GM23338 (cell line): ENCODE measurements around the gene ENTPD6. TPM values are rescaled to one million over a fixed set of nuclear protein-coding genes. Genes with fewer than 3 reads are reported as not detected.

Experiments
- ATAC-seq: fragments of 200-7000 bp; cut with Tn5 transposase; 3 replicates; pipeline ENCODE4 v1.9.1; 2020
- DNase-seq: peaks from one replicate; pipeline ENCODE4 v3.0.0-alpha.2; 2015; ENCODE audit warnings: low spot score
- H2AFZ ChIP-seq: fragments of 200-600 bp; sonication (generic); 2 replicates; pipeline ENCODE4 v1.8.0; 2016; ENCODE audit warnings: antibody characterized with exemption, mild to moderate bottlenecking, moderate library complexity
- H3F3A ChIP-seq: fragments of 200-600 bp; sonication (generic); replicated peaks from 2 replicates; pipeline ENCODE4 v1.8.0; 2017; ENCODE audit warnings: antibody characterized with exemption, mixed run types, low read depth
- H3K27ac ChIP-seq: fragments of 200-600 bp; sonication (generic); 2 replicates; pipeline ENCODE4 v1.6.1; 2016; ENCODE audit warnings: low read depth
- H3K27me3 ChIP-seq: fragments of 200-600 bp; sonication (generic); 2 replicates; pipeline ENCODE4 v1.8.0; 2016; ENCODE audit warnings: mild to moderate bottlenecking, mixed run types, moderate library complexity; ENCODE audit not compliant: insufficient read depth
- H3K36me3 ChIP-seq: fragments of 200-600 bp; sonication (generic); 2 replicates; pipeline ENCODE4 v1.8.0; 2016; ENCODE audit warnings: mild to moderate bottlenecking; ENCODE audit not compliant: insufficient read depth
- H3K4me1 ChIP-seq: fragments of 200-600 bp; sonication (generic); 2 replicates; pipeline ENCODE4 v1.8.0; 2016; ENCODE audit warnings: mild to moderate bottlenecking, moderate library complexity; ENCODE audit not compliant: insufficient read depth
- H3K4me2 ChIP-seq: fragments of 200-600 bp; sonication (generic); 2 replicates; pipeline ENCODE4 v1.7.1; 2017; ENCODE audit warnings: mixed run types
- H3K4me3 ChIP-seq: fragments of 200-600 bp; sonication (generic); 2 replicates; pipeline ENCODE4 v1.6.1; 2016; ENCODE audit warnings: mixed run types
- H3K79me2 ChIP-seq: fragments of 200-600 bp; sonication (generic); replicated peaks from 2 replicates; pipeline ENCODE4 v1.8.0; 2017; ENCODE audit warnings: mild to moderate bottlenecking; ENCODE audit not compliant: insufficient read depth
- H3K9me2 ChIP-seq: fragments of 200-600 bp; sonication (generic); 2 replicates; pipeline ENCODE4 v1.8.0; 2017; ENCODE audit not compliant: insufficient read depth
- H4K20me1 ChIP-seq: fragments of 200-600 bp; sonication (generic); replicated peaks from 2 replicates; pipeline ENCODE4 v1.8.0; 2017; ENCODE audit warnings: mild to moderate bottlenecking; ENCODE audit not compliant: insufficient read depth
- H3K27ac Mint-ChIP-seq: 2 replicates; pipeline ENCODE4 v1.8.0; 2020; ENCODE audit warnings: inconsistent platforms, mild to moderate bottlenecking, moderate library complexity, mixed read lengths
- H3K27me3 Mint-ChIP-seq: 3 replicates; pipeline ENCODE4 v1.8.0; 2022; ENCODE audit warnings: low read depth, mild to moderate bottlenecking, moderate library complexity, mixed read lengths, inconsistent platforms; ENCODE audit not compliant: insufficient read depth, poor library complexity
- H3K36me3 Mint-ChIP-seq: 3 replicates; pipeline ENCODE4 v1.8.0; 2021; ENCODE audit warnings: low read depth, mild to moderate bottlenecking, inconsistent platforms, moderate library complexity, mixed read lengths
- H3K4me1 Mint-ChIP-seq: 3 replicates; pipeline ENCODE4 v1.8.0; 2020; ENCODE audit warnings: mild to moderate bottlenecking, inconsistent platforms, mixed read lengths
- H3K4me3 Mint-ChIP-seq: 3 replicates; pipeline ENCODE4 v1.8.0; 2021; ENCODE audit warnings: moderate library complexity, mild to moderate bottlenecking, inconsistent platforms, mixed read lengths
- H3K9me3 Mint-ChIP-seq: 3 replicates; pipeline ENCODE4 v1.8.0; 2020; ENCODE audit warnings: moderate library complexity, mild to moderate bottlenecking, inconsistent platforms, mixed read lengths
- CREB1 ChIP-seq: fragments of 250-450 bp; sonication (Bioruptor Pico); IDR thresholded peaks from 2 replicates; pipeline ENCODE4 v1.5.0; 2020; ENCODE audit warnings: low read depth, mild to moderate bottlenecking, moderate library complexity
- EZH2 ChIP-seq: fragments of 200-600 bp; sonication (generic); IDR thresholded peaks from one replicate; pipeline ENCODE4 v1.8.0; 2017; ENCODE audit warnings: antibody characterized with exemption, mild to moderate bottlenecking, low read depth; ENCODE audit not compliant: unreplicated experiment
- EZH2phosphoT487 ChIP-seq: fragments of 200-600 bp; sonication (generic); IDR thresholded peaks from one replicate; pipeline ENCODE4 v1.8.1; 2018; ENCODE audit warnings: antibody characterized with exemption; ENCODE audit not compliant: unreplicated experiment
- JUNB ChIP-seq: IDR thresholded peaks from one replicate; pipeline ENCODE4 v1.6.1; 2016; ENCODE audit warnings: antibody characterized with exemption; ENCODE audit not compliant: unreplicated experiment
- NANOG ChIP-seq: IDR thresholded peaks from 2 replicates; pipeline ENCODE4 v1.6.1; 2016; ENCODE audit warnings: antibody characterized with exemption, borderline replicate concordance
- POLR2AphosphoS5 ChIP-seq: IDR thresholded peaks from 2 replicates; pipeline ENCODE4 v1.6.1; 2016; ENCODE audit warnings: antibody characterized with exemption, low read depth
- STAT1 ChIP-seq: IDR thresholded peaks from one replicate; pipeline ENCODE4 v1.6.1; 2016; ENCODE audit warnings: antibody characterized with exemption; ENCODE audit not compliant: unreplicated experiment
- ZNF114 ChIP-seq: fragments of 250-450 bp; sonication (Bioruptor Pico); IDR thresholded peaks from 2 replicates; pipeline ENCODE4 v1.5.0; 2020; ENCODE audit warnings: mild to moderate bottlenecking, moderate library complexity
- ZNF331 ChIP-seq: fragments of 250-450 bp; sonication (Bioruptor Pico); IDR thresholded peaks from 2 replicates; pipeline ENCODE4 v1.5.0; 2020; ENCODE audit warnings: low read depth, mild to moderate bottlenecking, moderate library complexity
- polyA plus RNA-seq: library from polyadenylated mRNA; unstranded; fragments of >200 nt; fragmentation: Nextera tagmentation; extraction: Ambion mirVana; gene quantifications from 2 replicates; pipeline ENCODE4 v1.2.1, GENCODE V29; 2016
- total RNA-seq: library from RNA; depleted of rRNA; stranded (reverse); fragments of >200 nt; shearing (Covaris generic); gene quantifications from 2 replicates; pipeline ENCODE4 v1.2.3, GENCODE V29; 2014
- TF ChIP-seq, protein P1 (sequence below), 2 experiments: fragments of 200-600 bp in 1 of 2; sonication (generic) in 1 of 2; conservative IDR thresholded peaks; 2 replicates each; pipeline versions ENCODE4 v1.5.1 to v1.6.1; 2016 to 2017; ENCODE audit warnings: antibody characterized with exemption in 2 of 2, low read depth in 2 of 2, mild to moderate bottlenecking in 2 of 2, moderate library complexity in 1 of 2
- TF ChIP-seq, protein P2 (sequence below): fragments of 250-450 bp; sonication (Bioruptor Pico); IDR thresholded peaks from 2 replicates; pipeline ENCODE4 v1.5.0; 2020; ENCODE audit warnings: mild to moderate bottlenecking, moderate library complexity
- TF ChIP-seq, protein P3 (sequence below): IDR thresholded peaks from one replicate; pipeline ENCODE4 v1.6.1; 2018; ENCODE audit warnings: antibody characterized with exemption; ENCODE audit not compliant: unreplicated experiment
- TF ChIP-seq, protein P4 (sequence below): IDR thresholded peaks from 2 replicates; pipeline ENCODE4 v1.6.1; 2016; ENCODE audit warnings: antibody characterized with exemption

ENTPD6 gene
- total and polyA plus RNA-seq, 2 experiments from 2014 or later, result 19.3 to 45.9 TPM

DNA sequence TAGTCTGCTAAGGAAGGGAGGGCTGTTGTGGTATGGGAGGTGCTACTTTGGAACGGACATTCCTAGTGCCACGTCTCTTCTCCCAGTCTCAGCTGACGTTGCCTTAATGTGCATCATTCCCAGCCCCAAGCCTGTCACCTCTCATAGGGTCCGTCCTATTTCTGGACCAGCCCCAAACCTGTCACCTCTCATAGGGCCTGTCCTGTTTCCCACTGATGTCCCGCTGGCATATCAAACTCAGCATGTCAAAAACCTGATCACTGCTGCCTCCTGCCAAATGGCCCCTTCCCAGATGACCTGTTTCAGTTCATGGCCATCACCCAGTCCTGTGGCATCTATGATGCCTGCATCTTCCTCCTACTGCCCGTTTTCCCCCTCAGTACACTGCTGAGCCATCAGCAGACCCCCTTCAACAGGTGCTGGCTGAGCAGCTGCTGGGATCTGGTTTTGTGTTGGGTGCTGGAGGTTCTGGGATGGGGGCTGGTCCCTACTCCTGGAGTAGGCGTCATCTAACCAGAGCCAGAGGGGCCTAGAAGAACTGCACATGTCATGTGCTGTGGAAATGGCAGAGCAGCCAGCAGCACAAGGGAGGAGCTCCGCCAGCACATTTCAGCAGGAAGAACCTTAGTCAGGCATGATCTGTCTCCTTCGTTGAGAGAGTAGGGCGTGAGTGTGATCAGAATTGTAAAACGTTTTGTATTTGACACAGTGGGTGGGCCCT lies 3.3 kb downstream of the ENTPD6 start:
- peaks cover 13% of the 10 kb centered on the region for H3K4me1 ChIP-seq
- H4K20me1 ChIP-seq, result peaks cover 36% of the 10 kb centered on the region
- H3K9me2 ChIP-seq, result no peaks in the 10 kb centered on the region
- H3K4me3 Mint-ChIP-seq, result no peak overlapping the region
- no peak overlapping the region for H3K27ac ChIP-seq
- no peak overlapping the region for H3K27ac Mint-ChIP-seq
- no peaks in the 10 kb centered on the region for H3K36me3 ChIP-seq
- H3K27me3 ChIP-seq, result peaks cover 10% of the 10 kb centered on the region
- TF ChIP-seq JUNB (no peak), ZNF114 (CRISPR knock-in tag) (no peak), NANOG (no peak), EZH2 (no peak), STAT1 (no peak), CREB1 (CRISPR knock-in tag) (no peak), POLR2AphosphoS5 (no peak), EZH2phosphoT487 (no peak), ZNF331 (no peak)
- TF ChIP-seq, protein P1, sequence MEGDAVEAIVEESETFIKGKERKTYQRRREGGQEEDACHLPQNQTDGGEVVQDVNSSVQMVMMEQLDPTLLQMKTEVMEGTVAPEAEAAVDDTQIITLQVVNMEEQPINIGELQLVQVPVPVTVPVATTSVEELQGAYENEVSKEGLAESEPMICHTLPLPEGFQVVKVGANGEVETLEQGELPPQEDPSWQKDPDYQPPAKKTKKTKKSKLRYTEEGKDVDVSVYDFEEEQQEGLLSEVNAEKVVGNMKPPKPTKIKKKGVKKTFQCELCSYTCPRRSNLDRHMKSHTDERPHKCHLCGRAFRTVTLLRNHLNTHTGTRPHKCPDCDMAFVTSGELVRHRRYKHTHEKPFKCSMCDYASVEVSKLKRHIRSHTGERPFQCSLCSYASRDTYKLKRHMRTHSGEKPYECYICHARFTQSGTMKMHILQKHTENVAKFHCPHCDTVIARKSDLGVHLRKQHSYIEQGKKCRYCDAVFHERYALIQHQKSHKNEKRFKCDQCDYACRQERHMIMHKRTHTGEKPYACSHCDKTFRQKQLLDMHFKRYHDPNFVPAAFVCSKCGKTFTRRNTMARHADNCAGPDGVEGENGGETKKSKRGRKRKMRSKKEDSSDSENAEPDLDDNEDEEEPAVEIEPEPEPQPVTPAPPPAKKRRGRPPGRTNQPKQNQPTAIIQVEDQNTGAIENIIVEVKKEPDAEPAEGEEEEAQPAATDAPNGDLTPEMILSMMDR (conservative IDR thresholded peaks at IDR 0.05; ENCODE audit: low read depth in 2 of 2), result no peak
- TF ChIP-seq, protein P2, sequence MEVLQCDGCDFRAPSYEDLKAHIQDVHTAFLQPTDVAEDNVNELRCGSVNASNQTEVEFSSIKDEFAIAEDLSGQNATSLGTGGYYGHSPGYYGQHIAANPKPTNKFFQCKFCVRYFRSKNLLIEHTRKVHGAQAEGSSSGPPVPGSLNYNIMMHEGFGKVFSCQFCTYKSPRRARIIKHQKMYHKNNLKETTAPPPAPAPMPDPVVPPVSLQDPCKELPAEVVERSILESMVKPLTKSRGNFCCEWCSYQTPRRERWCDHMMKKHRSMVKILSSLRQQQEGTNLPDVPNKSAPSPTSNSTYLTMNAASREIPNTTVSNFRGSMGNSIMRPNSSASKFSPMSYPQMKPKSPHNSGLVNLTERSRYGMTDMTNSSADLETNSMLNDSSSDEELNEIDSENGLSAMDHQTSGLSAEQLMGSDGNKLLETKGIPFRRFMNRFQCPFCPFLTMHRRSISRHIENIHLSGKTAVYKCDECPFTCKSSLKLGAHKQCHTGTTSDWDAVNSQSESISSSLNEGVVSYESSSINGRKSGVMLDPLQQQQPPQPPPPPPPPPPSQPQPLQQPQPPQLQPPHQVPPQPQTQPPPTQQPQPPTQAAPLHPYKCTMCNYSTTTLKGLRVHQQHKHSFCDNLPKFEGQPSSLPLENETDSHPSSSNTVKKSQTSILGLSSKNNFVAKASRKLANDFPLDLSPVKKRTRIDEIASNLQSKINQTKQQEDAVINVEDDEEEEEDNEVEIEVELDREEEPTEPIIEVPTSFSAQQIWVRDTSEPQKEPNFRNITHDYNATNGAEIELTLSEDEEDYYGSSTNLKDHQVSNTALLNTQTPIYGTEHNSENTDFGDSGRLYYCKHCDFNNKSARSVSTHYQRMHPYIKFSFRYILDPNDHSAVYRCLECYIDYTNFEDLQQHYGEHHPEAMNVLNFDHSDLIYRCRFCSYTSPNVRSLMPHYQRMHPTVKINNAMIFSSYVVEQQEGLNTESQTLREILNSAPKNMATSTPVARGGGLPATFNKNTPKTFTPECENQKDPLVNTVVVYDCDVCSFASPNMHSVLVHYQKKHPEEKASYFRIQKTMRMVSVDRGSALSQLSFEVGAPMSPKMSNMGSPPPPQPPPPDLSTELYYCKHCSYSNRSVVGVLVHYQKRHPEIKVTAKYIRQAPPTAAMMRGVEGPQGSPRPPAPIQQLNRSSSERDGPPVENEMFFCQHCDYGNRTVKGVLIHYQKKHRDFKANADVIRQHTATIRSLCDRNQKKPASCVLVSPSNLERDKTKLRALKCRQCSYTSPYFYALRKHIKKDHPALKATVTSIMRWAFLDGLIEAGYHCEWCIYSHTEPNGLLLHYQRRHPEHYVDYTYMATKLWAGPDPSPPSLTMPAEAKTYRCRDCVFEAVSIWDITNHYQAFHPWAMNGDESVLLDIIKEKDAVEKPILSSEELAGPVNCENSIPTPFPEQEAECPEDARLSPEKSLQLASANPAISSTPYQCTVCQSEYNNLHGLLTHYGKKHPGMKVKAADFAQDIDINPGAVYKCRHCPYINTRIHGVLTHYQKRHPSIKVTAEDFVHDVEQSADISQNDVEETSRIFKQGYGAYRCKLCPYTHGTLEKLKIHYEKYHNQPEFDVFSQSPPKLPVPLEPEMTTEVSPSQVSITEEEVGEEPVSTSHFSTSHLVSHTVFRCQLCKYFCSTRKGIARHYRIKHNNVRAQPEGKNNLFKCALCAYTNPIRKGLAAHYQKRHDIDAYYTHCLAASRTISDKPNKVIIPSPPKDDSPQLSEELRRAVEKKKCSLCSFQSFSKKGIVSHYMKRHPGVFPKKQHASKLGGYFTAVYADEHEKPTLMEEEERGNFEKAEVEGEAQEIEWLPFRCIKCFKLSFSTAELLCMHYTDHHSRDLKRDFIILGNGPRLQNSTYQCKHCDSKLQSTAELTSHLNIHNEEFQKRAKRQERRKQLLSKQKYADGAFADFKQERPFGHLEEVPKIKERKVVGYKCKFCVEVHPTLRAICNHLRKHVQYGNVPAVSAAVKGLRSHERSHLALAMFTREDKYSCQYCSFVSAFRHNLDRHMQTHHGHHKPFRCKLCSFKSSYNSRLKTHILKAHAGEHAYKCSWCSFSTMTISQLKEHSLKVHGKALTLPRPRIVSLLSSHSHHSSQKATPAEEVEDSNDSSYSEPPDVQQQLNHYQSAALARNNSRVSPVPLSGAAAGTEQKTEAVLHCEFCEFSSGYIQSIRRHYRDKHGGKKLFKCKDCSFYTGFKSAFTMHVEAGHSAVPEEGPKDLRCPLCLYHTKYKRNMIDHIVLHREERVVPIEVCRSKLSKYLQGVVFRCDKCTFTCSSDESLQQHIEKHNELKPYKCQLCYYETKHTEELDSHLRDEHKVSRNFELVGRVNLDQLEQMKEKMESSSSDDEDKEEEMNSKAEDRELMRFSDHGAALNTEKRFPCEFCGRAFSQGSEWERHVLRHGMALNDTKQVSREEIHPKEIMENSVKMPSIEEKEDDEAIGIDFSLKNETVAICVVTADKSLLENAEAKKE (CRISPR knock-in tag), result no peak
- TF ChIP-seq, protein P3, sequence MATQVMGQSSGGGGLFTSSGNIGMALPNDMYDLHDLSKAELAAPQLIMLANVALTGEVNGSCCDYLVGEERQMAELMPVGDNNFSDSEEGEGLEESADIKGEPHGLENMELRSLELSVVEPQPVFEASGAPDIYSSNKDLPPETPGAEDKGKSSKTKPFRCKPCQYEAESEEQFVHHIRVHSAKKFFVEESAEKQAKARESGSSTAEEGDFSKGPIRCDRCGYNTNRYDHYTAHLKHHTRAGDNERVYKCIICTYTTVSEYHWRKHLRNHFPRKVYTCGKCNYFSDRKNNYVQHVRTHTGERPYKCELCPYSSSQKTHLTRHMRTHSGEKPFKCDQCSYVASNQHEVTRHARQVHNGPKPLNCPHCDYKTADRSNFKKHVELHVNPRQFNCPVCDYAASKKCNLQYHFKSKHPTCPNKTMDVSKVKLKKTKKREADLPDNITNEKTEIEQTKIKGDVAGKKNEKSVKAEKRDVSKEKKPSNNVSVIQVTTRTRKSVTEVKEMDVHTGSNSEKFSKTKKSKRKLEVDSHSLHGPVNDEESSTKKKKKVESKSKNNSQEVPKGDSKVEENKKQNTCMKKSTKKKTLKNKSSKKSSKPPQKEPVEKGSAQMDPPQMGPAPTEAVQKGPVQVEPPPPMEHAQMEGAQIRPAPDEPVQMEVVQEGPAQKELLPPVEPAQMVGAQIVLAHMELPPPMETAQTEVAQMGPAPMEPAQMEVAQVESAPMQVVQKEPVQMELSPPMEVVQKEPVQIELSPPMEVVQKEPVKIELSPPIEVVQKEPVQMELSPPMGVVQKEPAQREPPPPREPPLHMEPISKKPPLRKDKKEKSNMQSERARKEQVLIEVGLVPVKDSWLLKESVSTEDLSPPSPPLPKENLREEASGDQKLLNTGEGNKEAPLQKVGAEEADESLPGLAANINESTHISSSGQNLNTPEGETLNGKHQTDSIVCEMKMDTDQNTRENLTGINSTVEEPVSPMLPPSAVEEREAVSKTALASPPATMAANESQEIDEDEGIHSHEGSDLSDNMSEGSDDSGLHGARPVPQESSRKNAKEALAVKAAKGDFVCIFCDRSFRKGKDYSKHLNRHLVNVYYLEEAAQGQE, result no peak
- TF ChIP-seq, protein P4, sequence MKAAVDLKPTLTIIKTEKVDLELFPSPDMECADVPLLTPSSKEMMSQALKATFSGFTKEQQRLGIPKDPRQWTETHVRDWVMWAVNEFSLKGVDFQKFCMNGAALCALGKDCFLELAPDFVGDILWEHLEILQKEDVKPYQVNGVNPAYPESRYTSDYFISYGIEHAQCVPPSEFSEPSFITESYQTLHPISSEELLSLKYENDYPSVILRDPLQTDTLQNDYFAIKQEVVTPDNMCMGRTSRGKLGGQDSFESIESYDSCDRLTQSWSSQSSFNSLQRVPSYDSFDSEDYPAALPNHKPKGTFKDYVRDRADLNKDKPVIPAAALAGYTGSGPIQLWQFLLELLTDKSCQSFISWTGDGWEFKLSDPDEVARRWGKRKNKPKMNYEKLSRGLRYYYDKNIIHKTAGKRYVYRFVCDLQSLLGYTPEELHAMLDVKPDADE, result no peak
- H3K27me3 Mint-ChIP-seq, result peaks cover 4% of the 10 kb centered on the region
- H3K4me3 ChIP-seq, result no peak overlapping the region
- ATAC-seq (no peak), DNase-seq (no peak)
- peaks cover 62% of the 10 kb centered on the region for H3K79me2 ChIP-seq
- H3K4me2 ChIP-seq, result no peak overlapping the region; the same call in 1 of the 2 replicates
- no peak overlapping the region for H2AFZ ChIP-seq
- H3K36me3 Mint-ChIP-seq, result no peaks in the 10 kb centered on the region
- H3K9me3 Mint-ChIP-seq, result no peaks in the 10 kb centered on the region
- peaks cover 27% of the 10 kb centered on the region for H3K4me1 Mint-ChIP-seq
- H3F3A ChIP-seq, result 0 out of 2 replicates have a peak, but pooled peaks cover 2% of the 10 kb centered on the region
